H9 (cell line): ENCODE measurements around the gene PGGHG. TPM values are rescaled to one million over a fixed set of nuclear protein-coding genes. Genes with fewer than 3 reads are reported as not detected.

Experiments used
- DNase-seq: peaks from one replicate; pipeline ENCODE4 v3.0.0-alpha.2; 2017
- H2AFZ ChIP-seq: one replicate; pipeline ENCODE4 v1.6.1; 2013; ENCODE audit warnings: mild to moderate bottlenecking, low read length, control low read depth, moderate library complexity
- H2AK5ac ChIP-seq: 2 replicates; pipeline ENCODE4 v1.6.1; 2013; ENCODE audit warnings: low read length, control low read depth, mixed read lengths; ENCODE audit not compliant: insufficient read length
- H2BK120ac ChIP-seq: one replicate; pipeline ENCODE4 v1.6.1; 2013; ENCODE audit warnings: low read depth, mild to moderate bottlenecking, low read length, control low read depth, inconsistent platforms; ENCODE audit not compliant: poor library complexity, severe bottlenecking
- H2BK12ac ChIP-seq: 2 replicates; pipeline ENCODE4 v1.6.1; 2013; ENCODE audit warnings: low read length, control low read depth, mixed read lengths, low read depth; ENCODE audit not compliant: insufficient read length
- H2BK15ac ChIP-seq: 2 replicates; pipeline ENCODE4 v1.6.1; 2013; ENCODE audit warnings: low read depth, low read length, control low read depth
- H2BK20ac ChIP-seq: one replicate; pipeline ENCODE4 v1.6.1; 2013; ENCODE audit warnings: low read depth, mild to moderate bottlenecking, low read length, control low read depth, inconsistent platforms; ENCODE audit not compliant: poor library complexity, severe bottlenecking
- H2BK5ac ChIP-seq: 2 replicates; pipeline ENCODE4 v1.6.1; 2013; ENCODE audit warnings: low read length, control low read depth, mixed read lengths; ENCODE audit not compliant: insufficient read length
- H3K14ac ChIP-seq: 2 replicates; pipeline ENCODE4 v1.6.1; 2013; ENCODE audit warnings: low read length, control low read depth; ENCODE audit not compliant: insufficient read depth
- H3K18ac ChIP-seq: 2 replicates; pipeline ENCODE4 v1.6.1; 2013; ENCODE audit warnings: low read depth, mild to moderate bottlenecking, mixed read lengths, low read length, control low read depth; ENCODE audit not compliant: insufficient read length
- H3K23ac ChIP-seq: 2 replicates; pipeline ENCODE4 v1.6.1; 2013; ENCODE audit warnings: low read length, control low read depth, mixed read lengths, low read depth; ENCODE audit not compliant: insufficient read length
- H3K23me2 ChIP-seq: 2 replicates; pipeline ENCODE4 v1.6.1; 2013; ENCODE audit warnings: low read depth, mild to moderate bottlenecking, mixed read lengths, low read length, control low read depth; ENCODE audit not compliant: insufficient read length, poor library complexity, severe bottlenecking
- H3K27ac ChIP-seq: 2 replicates; pipeline ENCODE4 v1.5.1; 2013; ENCODE audit warnings: low read length, control low read depth, mixed read lengths, low read depth; ENCODE audit not compliant: insufficient read length
- H3K27me3 ChIP-seq: 2 replicates; pipeline ENCODE4 v1.6.1; 2013; ENCODE audit warnings: low read length, control low read depth, inconsistent platforms; ENCODE audit not compliant: insufficient read depth
- H3K4ac ChIP-seq: 2 replicates; pipeline ENCODE4 v1.6.1; 2013; ENCODE audit warnings: low read depth, mild to moderate bottlenecking, control low read depth, inconsistent platforms, low read length, moderate library complexity
- H3K4me1 ChIP-seq: 2 replicates; pipeline ENCODE4 v1.6.1; 2013; ENCODE audit warnings: low read length, control low read depth, inconsistent platforms; ENCODE audit not compliant: insufficient read depth
- H3K4me2 ChIP-seq: 2 replicates; pipeline ENCODE4 v1.6.1; 2013; ENCODE audit warnings: low read length, control low read depth, mixed read lengths; ENCODE audit not compliant: insufficient read length, insufficient read depth
- H3K56ac ChIP-seq: 2 replicates; pipeline ENCODE4 v1.6.1; 2013; ENCODE audit warnings: low read depth, mild to moderate bottlenecking, mixed read lengths, low read length, control low read depth; ENCODE audit not compliant: insufficient read length
- H3K79me1 ChIP-seq: 2 replicates; pipeline ENCODE4 v1.6.1; 2013; ENCODE audit warnings: low read depth, mild to moderate bottlenecking, moderate library complexity, low read length, control low read depth, inconsistent platforms; ENCODE audit not compliant: insufficient read depth, poor library complexity, severe bottlenecking
- H3K79me2 ChIP-seq: 2 replicates; pipeline ENCODE4 v1.6.1; 2013; ENCODE audit warnings: low read length, control low read depth, inconsistent platforms; ENCODE audit not compliant: insufficient read depth
- H3K9ac ChIP-seq: 2 replicates; pipeline ENCODE4 v1.6.1; 2013; ENCODE audit warnings: low read length, control low read depth, mixed read lengths; ENCODE audit not compliant: insufficient read length; ENCODE audit errors: extremely low read depth
- H3K9me3 ChIP-seq: one replicate; pipeline ENCODE4 v1.6.1; 2013; ENCODE audit warnings: low read depth, low read length, inconsistent platforms; ENCODE audit not compliant: control insufficient read depth
- H3T11ph ChIP-seq: one replicate; pipeline ENCODE4 v1.6.1; 2013; ENCODE audit warnings: mild to moderate bottlenecking, low read length, control low read depth, inconsistent platforms
- H4K20me1 ChIP-seq: one replicate; pipeline ENCODE4 v1.6.1; 2013; ENCODE audit not compliant: control insufficient read depth, insufficient read length, insufficient read depth
- H4K5ac ChIP-seq: 2 replicates; pipeline ENCODE4 v1.6.1; 2013; ENCODE audit warnings: low read depth, mild to moderate bottlenecking, mixed read lengths, low read length, control low read depth; ENCODE audit not compliant: insufficient read length
- H4K8ac ChIP-seq: replicated peaks from 2 replicates; pipeline ENCODE4 v1.6.1; 2013; ENCODE audit warnings: low read length, control low read depth, mixed read lengths, low read depth; ENCODE audit not compliant: insufficient read length
- H4K91ac ChIP-seq: 2 replicates; pipeline ENCODE4 v1.6.1; 2013; ENCODE audit warnings: low read depth, mild to moderate bottlenecking, moderate library complexity, mixed read lengths, low read length, control low read depth; ENCODE audit not compliant: insufficient read length
- H3K27ac Mint-ChIP-seq, 3 experiments: 2 replicates in 2 of 3; 3 replicates in 1 of 3; pipeline ENCODE4 v1.8.0; 2020 to 2021; ENCODE audit warnings: mixed read lengths in 3 of 3, mild to moderate bottlenecking in 1 of 3, moderate library complexity in 1 of 3
- H3K27me3 Mint-ChIP-seq: 2 replicates; pipeline ENCODE4 v1.8.0; 2021; ENCODE audit warnings: low read depth, mild to moderate bottlenecking, moderate library complexity, mixed read lengths
- H3K36me3 Mint-ChIP-seq, 3 experiments: 2 replicates in 2 of 3; 3 replicates in 1 of 3; pipeline ENCODE4 v1.8.0; 2020 to 2021; ENCODE audit warnings: low read depth in 3 of 3, mixed read lengths in 3 of 3; ENCODE audit not compliant: insufficient read depth in 1 of 3
- H3K4me1 Mint-ChIP-seq, 2 experiments: 2 replicates each; pipeline ENCODE4 v1.8.0; 2020; ENCODE audit warnings: mixed read lengths in 2 of 2
- H3K4me3 Mint-ChIP-seq, 2 experiments: 2 replicates in 1 of 2; 3 replicates in 1 of 2; pipeline ENCODE4 v1.8.0; 2020 to 2021; ENCODE audit warnings: mild to moderate bottlenecking in 2 of 2, mixed read lengths in 2 of 2, moderate library complexity in 1 of 2
- H3K9me3 Mint-ChIP-seq, 2 experiments: 2 replicates in 1 of 2; 3 replicates in 1 of 2; pipeline ENCODE4 v1.8.0; 2020; ENCODE audit warnings: mild to moderate bottlenecking in 2 of 2, mixed read lengths in 2 of 2, moderate library complexity in 1 of 2
- WGBS: extraction: QIAGEN DNeasy Blood & Tissue Kit; methylation state at CpG from one replicate; pipeline ENCODE4 v1.1.7; 2013; ENCODE audit warnings: missing lambda C conversion rate, low lambda C conversion rate, mixed read lengths; ENCODE audit not compliant: insufficient read length; ENCODE audit errors: extremely low coverage; 5-methylcytosine and 5-hydroxymethylcytosine counted together
- total RNA-seq: library from RNA; stranded (reverse); gene quantifications from 2 replicates; pipeline ENCODE4 v1.2.1, GENCODE V29; 2021
- TF ChIP-seq, protein P1 (sequence below): fragments of 200-600 bp; sonication (generic); conservative IDR thresholded peaks from 3 replicates; pipeline ENCODE4 v1.8.0; 2021; ENCODE audit warnings: antibody characterized with exemption, mild to moderate bottlenecking

Gene PGGHG
- total RNA-seq, 1 experiment from 2014 or later: 58.3 TPM

DNA sequence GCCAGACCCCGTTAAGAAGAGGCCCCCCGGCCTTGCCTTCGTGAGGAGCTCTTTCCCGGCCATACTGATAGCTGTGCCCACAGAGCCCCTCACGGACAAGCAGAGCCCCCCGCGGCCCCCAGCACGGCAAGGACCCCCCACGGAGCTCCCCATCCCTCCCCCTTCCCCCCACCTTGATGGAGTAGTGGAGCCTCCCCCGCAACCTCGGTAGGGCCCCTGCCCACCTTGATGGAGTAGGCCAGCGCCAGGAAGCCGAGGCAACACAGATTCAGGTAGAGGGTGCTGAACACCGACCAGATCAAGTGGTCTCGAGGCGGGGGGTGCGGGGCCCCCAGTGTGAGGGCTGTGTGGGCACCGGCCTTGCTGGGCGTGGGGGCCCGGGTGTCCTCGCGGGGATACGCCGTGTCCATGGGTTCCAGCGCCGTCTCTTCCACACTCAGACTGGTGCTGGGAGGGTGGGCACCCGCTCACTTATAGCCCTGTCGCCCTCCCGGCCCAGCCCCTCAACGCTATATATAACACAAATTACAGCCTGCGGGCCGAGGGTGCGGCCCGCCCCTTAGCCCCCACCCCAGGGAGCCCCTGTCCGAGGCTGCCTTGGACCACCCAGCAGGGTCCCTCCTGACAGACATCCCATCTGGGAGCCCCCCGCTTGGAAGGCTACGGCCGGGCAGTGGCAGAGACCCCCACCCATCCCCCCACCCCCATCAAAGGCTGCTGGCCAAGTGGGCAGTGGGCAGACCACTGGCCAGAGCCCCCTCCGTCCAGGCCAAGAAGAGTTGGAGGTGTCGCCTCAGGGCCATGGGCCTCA lies 10.4 kb downstream of the PGGHG start, which contains the start of gene IFITM5:
IFITM5 (minus strand) TSS at position 446 of the 811 bp plus-strand sequence; CDS start at position 410, 36 bp downstream.
- Histone ChIP-seq H3K4me2 (no peak within 1 kb of the TSS), H3K9ac (no peak within 1 kb of the TSS)
- whole genome bisulfite sequencing: no CpG with 5 or more reads among the region's 40 CpGs

More for the DNA sequence above, 10.4 kb downstream of the PGGHG start, which contains the start of gene IFITM5:
- Histone ChIP-seq H3K4me1 (peaks cover 4% of the 10 kb centered on the region; the same call in 1 of the 2 replicates), H3K56ac (no peak within 1 kb of the TSS), H4K5ac (no peak within 1 kb of the TSS), H2BK12ac (no peak within 1 kb of the TSS), H3K18ac (peak within 1 kb of the TSS; percentile 4), H3K4ac (no peak within 1 kb of the TSS), H3K9me3 (no peaks in the 10 kb centered on the region), H3K14ac (no peak within 1 kb of the TSS; the same call in 1 of the 2 replicates), H4K20me1 (no peaks in the 10 kb centered on the region), H2AFZ (no peak within 1 kb of the TSS), H2AK5ac (no peak within 1 kb of the TSS), H2BK15ac (no peak within 1 kb of the TSS), H3K23me2 (no peaks in the 10 kb centered on the region), H3K27me3 (no peaks in the 10 kb centered on the region), H2BK5ac (no peak within 1 kb of the TSS), H4K8ac (no peak within 1 kb of the TSS), H3K79me2 (no peaks in the 10 kb centered on the region), H2BK120ac (no peak within 1 kb of the TSS), H2BK20ac (no peak within 1 kb of the TSS), H4K91ac (no peak within 1 kb of the TSS), H3K23ac (no peak within 1 kb of the TSS), H3K27ac (no peak within 1 kb of the TSS), H3T11ph (no peak within 1 kb of the TSS), H3K79me1 (no peaks in the 10 kb centered on the region)
- H3K36me3 Mint-ChIP-seq: peaks cover 3 to 15% (median 14%) of the 10 kb centered on the region in 3 experiments; a peak in 6 of 7 replicates
- H3K27me3 Mint-ChIP-seq: no peaks in the 10 kb centered on the region
- TF ChIP-seq, protein P1, sequence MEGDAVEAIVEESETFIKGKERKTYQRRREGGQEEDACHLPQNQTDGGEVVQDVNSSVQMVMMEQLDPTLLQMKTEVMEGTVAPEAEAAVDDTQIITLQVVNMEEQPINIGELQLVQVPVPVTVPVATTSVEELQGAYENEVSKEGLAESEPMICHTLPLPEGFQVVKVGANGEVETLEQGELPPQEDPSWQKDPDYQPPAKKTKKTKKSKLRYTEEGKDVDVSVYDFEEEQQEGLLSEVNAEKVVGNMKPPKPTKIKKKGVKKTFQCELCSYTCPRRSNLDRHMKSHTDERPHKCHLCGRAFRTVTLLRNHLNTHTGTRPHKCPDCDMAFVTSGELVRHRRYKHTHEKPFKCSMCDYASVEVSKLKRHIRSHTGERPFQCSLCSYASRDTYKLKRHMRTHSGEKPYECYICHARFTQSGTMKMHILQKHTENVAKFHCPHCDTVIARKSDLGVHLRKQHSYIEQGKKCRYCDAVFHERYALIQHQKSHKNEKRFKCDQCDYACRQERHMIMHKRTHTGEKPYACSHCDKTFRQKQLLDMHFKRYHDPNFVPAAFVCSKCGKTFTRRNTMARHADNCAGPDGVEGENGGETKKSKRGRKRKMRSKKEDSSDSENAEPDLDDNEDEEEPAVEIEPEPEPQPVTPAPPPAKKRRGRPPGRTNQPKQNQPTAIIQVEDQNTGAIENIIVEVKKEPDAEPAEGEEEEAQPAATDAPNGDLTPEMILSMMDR: no peak
- peak within 1 kb of the TSS; percentile 22 to 81 (median 38); a peak in 4 of 7 replicates for H3K27ac Mint-ChIP-seq
- H3K4me1 Mint-ChIP-seq: peaks cover 33 to 49% of the 10 kb centered on the region in 2 experiments
- peaks cover 2 to 10% of the 10 kb centered on the region in 2 experiments; a peak in 3 of 5 replicates for H3K9me3 Mint-ChIP-seq
- peak within 1 kb of the TSS in 1 of 2 experiments; percentile 8; a peak in 1 of 5 replicates for H3K4me3 Mint-ChIP-seq
- no peak for DNase-seq
